Cardiac muscle cell (in vitro differentiated cells and primary cell): ENCODE results near the gene MRPL3. TPM values are rescaled to one million over a fixed set of nuclear protein-coding genes. Genes with fewer than 3 reads are reported as not detected.

ENCODE experiments used
- DNase-seq, 2 donors: peaks; one replicate each; pipeline versions ENCODE4 v3.0.0 to v3.0.0-alpha.2; 2010 to 2017; ENCODE audit warnings: low read depth in 1 of 2, low spot score in 1 of 2
- H3K27ac ChIP-seq: fragments of 200-600 bp; sonication (generic); 2 replicates; pipeline ENCODE4 v1.5.1; 2016
- H3K27me3 ChIP-seq: fragments of 200-600 bp; sonication (generic); 2 replicates; pipeline ENCODE4 v1.6.0; 2016; ENCODE audit warnings: control low read depth
- H3K36me3 ChIP-seq: fragments of 200-600 bp; sonication (generic); 2 replicates; pipeline ENCODE4 v1.5.1; 2016; ENCODE audit warnings: control low read depth
- H3K4me1 ChIP-seq: fragments of 200-600 bp; sonication (generic); 2 replicates; pipeline ENCODE4 v1.8.1; 2017; ENCODE audit warnings: low read depth, mild to moderate bottlenecking, mixed run types
- H3K4me3 ChIP-seq: fragments of 200-600 bp; sonication (generic); 2 replicates; pipeline ENCODE4 v1.5.1; 2016; ENCODE audit warnings: mild to moderate bottlenecking
- H3K9me3 ChIP-seq: fragments of 200-600 bp; sonication (generic); 2 replicates; pipeline ENCODE4 v1.5.1; 2017; ENCODE audit warnings: low read depth, mild to moderate bottlenecking, control low read depth
- polyA plus RNA-seq: library from polyadenylated mRNA; unstranded; fragments of >200 nt; fragmentation: Nextera tagmentation; extraction: Ambion mirVana; gene quantifications from 2 replicates; pipeline ENCODE4 v1.2.1, GENCODE V29; 2016
- total RNA-seq: library from RNA; depleted of rRNA; stranded (reverse); fragments of >200 nt; gene quantifications from 2 replicates; pipeline ENCODE4 v1.2.3, GENCODE V29; 2016
- TF ChIP-seq, protein P1 (sequence below): IDR thresholded peaks from 2 replicates; pipeline ENCODE4 v1.5.1; 2012; ENCODE audit warnings: low read depth, mild to moderate bottlenecking, low read length

Gene MRPL3
- total and polyA plus RNA-seq, 2 experiments from 2014 or later = 74.4 to 92.8 TPM

DNA sequence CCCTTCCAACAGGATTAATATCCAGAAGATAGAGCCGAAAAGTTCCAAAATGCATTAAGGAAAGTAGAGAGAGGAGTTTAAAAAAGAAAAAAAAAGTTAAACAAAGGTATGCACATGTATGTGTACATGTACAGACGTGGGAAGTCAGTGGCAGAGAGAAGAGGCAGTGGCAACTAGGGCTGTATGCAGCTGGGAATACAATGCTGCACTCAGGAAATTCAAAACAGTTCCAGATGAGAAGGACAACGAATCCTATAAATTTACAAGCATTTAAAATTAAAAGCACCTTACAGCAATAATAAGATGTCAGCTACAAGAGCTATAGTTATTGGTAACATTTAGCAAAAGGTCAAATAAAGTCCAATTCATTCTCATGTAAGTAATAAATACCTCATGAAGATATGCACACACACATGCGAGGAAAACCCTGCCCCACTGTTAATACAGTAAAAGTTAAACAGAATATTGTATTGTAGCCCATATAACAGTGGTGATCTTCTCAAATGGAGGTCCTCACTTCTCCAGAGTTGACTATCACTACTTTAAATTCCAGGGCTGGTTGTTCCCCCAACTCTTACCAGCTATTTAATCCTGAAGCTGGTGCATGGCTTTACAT, 18.2 kb downstream of the MRPL3 start:
- Histone ChIP-seq H3K27ac (no peak overlapping the region), H3K36me3 (peaks cover 21% of the 10 kb centered on the region), H3K4me1 (no peaks in the 10 kb centered on the region), H3K9me3 (no peaks in the 10 kb centered on the region), H3K4me3 (no peak overlapping the region), H3K27me3 (no peaks in the 10 kb centered on the region)
- no peak for DNase-seq
- TF ChIP-seq, protein P1, sequence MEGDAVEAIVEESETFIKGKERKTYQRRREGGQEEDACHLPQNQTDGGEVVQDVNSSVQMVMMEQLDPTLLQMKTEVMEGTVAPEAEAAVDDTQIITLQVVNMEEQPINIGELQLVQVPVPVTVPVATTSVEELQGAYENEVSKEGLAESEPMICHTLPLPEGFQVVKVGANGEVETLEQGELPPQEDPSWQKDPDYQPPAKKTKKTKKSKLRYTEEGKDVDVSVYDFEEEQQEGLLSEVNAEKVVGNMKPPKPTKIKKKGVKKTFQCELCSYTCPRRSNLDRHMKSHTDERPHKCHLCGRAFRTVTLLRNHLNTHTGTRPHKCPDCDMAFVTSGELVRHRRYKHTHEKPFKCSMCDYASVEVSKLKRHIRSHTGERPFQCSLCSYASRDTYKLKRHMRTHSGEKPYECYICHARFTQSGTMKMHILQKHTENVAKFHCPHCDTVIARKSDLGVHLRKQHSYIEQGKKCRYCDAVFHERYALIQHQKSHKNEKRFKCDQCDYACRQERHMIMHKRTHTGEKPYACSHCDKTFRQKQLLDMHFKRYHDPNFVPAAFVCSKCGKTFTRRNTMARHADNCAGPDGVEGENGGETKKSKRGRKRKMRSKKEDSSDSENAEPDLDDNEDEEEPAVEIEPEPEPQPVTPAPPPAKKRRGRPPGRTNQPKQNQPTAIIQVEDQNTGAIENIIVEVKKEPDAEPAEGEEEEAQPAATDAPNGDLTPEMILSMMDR = no peak

DNA sequence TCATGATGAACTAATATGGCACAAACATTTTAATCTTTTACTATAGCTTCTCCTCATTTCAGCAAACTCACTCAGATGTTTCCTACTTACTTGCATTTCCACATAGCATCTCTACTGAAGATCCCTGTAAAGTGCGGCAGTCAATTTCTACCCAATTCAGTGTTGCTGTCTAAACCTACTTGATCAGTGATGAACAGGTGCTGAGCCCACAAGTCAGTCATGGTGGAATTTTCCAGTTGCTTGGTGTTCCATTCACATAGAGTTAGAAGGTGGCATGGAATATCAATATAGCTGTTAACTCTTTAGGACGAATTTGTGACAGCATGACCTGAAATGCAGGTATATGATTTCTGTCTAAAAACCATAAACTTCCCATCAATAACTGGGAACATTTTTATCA, 22.7 kb downstream of the MRPL3 start:
- DNase-seq = no peak
- H3K27ac ChIP-seq = no peak overlapping the region
- H3K27me3 ChIP-seq = no peaks in the 10 kb centered on the region
- no peaks in the 10 kb centered on the region for H3K9me3 ChIP-seq
- H3K36me3 ChIP-seq = peaks cover 7% of the 10 kb centered on the region
- H3K4me1 ChIP-seq = no peaks in the 10 kb centered on the region
- TF ChIP-seq, protein P1 = no peak
- no peak overlapping the region for H3K4me3 ChIP-seq

DNA sequence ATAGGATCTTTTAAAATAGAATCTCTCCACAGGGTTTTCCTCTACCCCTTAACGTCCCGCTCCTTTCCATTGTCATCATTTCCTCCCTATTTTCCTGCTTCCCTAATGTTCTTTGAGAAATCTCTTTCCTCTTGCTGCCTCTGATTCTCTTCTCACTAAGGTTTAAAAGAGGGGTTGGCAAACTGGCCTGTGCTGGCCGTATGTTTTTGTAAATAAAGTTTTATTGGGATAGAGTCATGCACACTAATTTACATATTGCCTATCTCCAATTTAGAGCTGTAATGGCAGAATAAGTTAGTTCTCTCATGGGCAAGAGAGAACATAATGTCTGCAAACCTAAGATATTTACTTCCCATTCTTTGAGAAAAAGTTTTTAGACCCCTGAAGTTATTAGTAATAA, 25.0 kb downstream of the MRPL3 start:
- no peak for DNase-seq
- Histone ChIP-seq H3K27ac (no peak overlapping the region), H3K27me3 (no peaks in the 10 kb centered on the region), H3K36me3 (peaks cover 7% of the 10 kb centered on the region), H3K9me3 (no peaks in the 10 kb centered on the region), H3K4me1 (no peaks in the 10 kb centered on the region), H3K4me3 (no peak overlapping the region)
- TF ChIP-seq, protein P1 = no peak

DNA sequence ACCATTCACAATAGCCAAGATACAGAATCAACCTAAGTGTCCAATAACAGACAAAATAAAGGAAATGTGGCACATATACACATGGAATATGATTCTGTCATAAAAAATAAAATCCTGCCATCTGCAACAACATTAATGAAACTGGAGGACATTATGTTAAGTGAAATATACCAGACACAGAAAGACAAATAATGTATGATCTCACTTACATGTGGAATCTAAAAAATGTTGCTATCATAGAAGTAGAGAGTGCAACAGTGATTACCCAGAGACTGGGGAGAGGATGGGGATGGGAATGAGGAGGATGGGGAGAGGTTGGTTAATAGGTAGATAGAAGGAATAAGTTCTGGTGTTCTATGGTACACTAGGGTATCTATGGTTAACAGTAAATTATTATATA, 28.7 kb downstream of the MRPL3 start:
- no peaks in the 10 kb centered on the region for H3K4me1 ChIP-seq
- H3K4me3 ChIP-seq = no peak overlapping the region
- H3K27me3 ChIP-seq = no peaks in the 10 kb centered on the region
- peaks cover 12% of the 10 kb centered on the region for H3K36me3 ChIP-seq
- H3K27ac ChIP-seq = no peak overlapping the region
- peak in 1 of 2 donors; percentile 9 for DNase-seq
- no peaks in the 10 kb centered on the region for H3K9me3 ChIP-seq
- TF ChIP-seq, protein P1 = no peak

DNA sequence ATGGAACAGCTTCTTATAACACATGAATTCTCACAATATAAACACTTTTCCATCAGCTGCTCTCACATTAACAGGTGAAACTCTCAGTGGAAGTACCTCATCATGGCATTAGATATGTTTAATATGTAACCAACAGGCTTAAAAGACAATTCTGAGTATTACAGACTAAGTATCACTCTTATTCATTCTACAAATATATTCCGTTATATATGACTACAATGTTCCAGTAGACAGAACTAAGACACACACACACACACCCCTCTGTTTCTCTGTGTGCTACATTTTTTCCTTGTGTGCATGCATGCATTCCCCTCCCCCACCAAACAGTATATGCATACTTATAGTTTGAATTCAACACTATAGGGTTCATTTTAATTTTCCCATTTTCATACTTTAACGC, 32.4 kb downstream of the MRPL3 start:
- no peaks in the 10 kb centered on the region for H3K4me1 ChIP-seq
- H3K36me3 ChIP-seq = peaks cover 19% of the 10 kb centered on the region
- DNase-seq = no peak
- H3K4me3 ChIP-seq = no peak overlapping the region
- no peak overlapping the region for H3K27ac ChIP-seq
- TF ChIP-seq, protein P1 = no peak
- no peaks in the 10 kb centered on the region for H3K27me3 ChIP-seq
- H3K9me3 ChIP-seq = no peaks in the 10 kb centered on the region
